HG02642 (cell line): ENCODE data around the gene SH2D3C.
"Not testable (repeated sequence)": the region's sequence is repeated elsewhere in the genome, so short reads cannot be mapped to it uniquely, and the experiment has no call there.

ENCODE experiments used
- ATAC-seq: cut with Tn5 transposase; IDR thresholded peaks from one replicate; pipeline ENCODE4 v1.9.1; 2021; ENCODE audit warnings: mild to moderate bottlenecking; ENCODE audit not compliant: unreplicated experiment, poor library complexity

SH2D3C gene

DNA sequence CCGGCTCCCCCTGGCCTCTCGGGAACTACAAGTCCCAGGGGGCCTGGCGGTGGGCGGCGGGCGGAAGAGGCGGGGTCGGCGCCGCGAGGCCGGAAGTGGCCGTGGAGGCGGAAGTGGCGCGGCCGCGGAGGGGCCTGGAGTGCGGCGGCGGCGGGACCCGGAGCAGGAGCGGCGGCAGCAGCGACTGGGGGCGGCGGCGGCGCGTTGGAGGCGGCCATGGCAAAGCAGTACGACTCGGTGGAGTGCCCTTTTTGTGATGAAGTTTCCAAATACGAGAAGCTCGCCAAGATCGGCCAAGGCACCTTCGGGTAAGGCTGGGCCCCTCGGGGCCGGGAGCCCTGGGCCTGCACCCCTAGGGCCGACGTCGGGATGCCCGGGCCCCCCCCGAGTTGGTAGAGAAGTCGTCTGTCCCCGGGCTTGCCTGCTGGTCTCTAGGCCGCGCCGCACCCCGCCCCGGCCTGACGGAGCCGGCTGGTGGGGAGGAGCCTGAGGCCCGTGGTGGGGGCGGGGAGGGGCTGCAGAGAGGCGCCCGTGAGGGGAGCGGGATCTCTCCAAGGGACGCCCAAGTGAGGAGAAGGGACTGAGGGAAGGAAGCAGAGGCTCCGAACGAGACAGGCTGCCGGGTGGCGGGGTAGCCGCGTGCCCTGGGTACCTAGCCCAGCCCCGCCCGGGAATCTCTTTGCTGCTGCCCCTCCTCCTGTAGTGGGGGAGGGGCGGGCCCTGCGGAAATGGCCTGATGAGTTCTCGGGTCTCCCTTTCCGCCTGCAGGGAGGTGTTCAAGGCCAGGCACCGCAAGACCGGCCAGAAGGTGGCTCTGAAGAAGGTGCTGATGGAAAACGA lies 7.7 kb upstream of the SH2D3C start, which contains the start of gene CDK9:
Gene CDK9 (plus strand): TSS at position 102 of the 840 bp plus-strand sequence. CDS start 115 bp downstream, at position 217.
- peak; percentile 68 for ATAC-seq

DNA sequence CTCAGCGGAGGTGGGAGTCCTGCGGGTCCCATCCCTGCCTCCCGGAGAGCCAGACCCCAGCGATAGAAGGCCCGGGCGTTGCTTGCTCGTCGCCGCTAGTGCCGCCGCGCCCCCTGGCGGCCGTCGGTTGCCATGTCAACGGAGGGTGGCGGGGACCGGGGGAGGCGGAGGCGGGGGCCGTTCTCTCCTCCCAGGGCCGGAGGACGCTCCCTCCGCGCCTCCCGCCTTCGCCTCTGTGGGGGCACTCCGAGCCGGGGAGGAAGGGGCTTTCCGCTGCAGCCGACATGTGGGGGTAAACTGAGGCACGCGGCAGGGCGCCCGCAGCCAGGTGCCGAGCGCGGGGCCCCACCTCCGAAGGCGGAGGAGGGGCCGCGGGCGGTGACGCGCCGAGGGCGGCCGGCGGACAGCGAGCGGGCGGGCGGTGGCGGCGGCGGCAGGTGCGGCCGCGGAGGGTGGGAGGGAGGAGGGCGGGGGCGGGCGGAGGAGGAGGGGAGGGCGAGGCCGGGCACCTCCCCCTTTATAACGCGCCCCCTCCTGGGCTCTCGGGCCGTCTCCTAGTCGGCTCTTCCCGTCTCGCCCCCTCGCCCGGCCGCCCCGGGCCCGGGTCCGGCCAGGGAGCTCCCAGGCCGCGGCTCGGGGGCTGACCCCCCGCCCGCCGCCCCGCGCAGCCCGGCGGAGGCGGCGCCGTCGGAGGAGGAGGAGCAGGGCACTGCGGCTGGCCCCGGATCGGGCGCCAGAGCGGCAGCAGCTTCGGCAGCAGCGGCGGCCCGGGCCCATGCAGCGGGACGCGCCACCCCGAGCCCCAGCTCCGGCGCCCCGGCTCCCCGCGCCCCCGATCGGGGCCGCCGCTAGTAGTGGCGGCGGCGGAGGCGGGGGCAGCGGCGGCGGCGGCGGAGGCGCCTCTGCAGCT lies 6.8 kb upstream of the SH2D3C start:
- ATAC-seq: peak; percentile 53

DNA sequence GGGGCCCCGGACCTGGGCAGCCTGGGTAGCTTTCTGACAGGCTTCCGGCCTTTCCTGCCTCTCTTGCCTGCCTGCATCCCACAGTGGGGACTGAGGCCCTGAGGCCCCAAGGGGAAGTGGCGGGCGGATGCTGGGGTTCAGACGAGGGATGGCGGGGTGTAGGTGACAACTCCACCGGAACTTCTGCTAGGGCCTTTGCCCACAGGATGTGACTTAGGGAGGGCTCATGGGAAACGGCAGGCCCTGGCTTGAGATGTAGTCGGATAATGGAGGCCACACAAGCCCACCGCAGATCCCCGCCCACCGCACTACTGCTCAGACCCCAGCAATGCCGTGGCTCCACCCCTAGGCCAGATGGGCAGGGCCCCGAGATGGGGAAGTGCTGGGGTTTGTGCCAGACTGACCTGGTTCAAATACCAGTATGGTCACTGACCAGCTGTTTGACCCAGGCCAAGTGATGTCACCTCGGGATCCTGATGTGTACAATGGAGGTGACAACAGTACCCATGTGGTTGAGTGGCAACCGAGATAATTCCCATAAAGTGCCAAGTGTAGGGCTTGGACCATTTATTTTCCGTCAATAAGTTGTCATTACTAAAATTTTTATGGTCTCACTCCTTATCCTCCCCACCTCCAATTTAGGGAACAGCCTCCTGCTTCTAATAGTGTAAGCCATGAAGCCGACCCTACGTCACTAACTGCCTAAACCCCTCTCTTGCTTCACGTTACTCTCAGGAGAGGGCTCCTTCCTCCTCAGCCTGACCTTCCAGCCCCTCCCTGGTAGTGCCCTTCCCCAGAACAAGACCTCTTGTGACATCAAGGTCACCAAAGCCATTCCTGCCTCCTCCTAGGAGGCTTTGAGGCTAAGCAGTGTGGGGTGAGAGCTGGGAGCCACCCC lies 4.9 kb upstream of the SH2D3C start:
- no peak for ATAC-seq

DNA sequence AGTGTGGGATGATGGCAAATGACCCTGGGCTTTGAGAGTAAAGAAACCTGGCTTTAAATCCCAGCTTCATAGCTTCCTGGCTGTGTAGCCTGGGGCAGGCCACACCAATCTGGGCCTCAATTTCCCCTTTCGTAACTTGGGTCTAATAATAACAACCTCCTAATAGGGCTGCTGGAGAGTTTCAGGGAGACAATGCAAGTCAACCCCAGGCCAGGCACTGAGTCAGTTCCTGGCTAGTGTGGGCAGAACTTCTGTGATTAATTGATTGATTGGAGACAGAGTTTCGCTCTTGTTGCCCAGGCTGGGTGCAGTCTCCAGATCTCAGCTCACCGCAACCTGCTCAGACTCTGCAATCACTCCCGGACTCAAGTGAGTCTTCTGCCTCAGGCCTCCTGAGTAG lies 3.3 kb upstream of the SH2D3C start:
- no peak for ATAC-seq

DNA sequence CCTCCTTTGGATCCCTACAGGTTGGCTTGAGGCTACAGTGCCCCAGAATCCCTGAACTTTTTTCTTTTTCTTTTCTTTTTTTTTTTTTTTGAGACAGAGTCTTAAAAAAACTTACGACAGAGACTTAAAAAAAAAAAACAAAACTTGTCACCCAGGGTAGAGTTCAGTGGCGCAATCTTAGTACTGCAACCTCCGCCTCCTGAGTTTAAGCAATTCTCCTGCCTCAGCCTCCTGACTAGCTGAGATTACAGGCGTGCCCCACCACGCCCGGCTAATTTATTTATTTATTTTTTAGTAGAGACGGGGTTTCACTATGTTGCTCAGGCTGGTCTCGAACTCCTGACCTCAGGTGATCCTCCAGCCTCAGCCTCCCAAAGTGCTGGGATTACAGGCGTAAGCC lies 2.4 kb upstream of the SH2D3C start:
- ATAC-seq: not testable (repeated sequence)

DNA sequence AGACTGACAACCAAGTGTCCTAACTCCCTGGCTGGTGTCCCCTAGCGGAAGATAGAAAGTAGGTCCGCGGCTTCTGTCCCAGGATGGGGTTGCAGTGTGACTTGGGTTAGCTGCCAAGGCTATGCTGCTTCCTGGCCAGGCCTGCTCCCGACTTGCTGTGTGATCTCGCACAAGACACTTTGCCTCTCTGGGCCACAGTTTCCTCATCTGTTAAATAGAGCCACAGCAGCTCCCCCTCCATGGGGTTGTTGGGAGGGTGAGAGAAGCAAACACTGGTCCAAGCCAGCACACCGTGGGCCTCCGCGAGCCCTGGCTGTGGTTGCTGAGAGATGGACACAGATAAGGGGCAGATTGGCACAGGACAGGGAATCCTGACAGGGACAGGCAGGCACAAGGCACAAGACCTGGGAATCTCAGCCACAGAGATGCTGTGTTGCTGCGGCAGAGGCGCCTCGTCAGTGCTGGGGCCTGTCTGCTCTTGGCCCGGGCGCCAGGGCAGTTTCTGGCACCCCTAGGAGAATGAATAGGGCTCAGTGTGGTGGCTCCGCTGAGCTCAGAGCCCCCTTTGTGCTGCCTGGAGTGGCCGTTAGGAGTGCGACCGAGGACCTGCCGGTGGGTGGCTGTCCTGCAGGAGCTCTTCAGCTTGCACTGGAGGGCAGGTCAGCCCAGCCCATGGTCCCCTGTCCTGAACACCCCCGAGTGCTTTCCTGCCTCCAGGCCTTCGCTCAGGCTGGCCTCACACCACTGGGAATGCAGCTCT lies 1.8 kb upstream of the SH2D3C start:
- no peak for ATAC-seq

DNA sequence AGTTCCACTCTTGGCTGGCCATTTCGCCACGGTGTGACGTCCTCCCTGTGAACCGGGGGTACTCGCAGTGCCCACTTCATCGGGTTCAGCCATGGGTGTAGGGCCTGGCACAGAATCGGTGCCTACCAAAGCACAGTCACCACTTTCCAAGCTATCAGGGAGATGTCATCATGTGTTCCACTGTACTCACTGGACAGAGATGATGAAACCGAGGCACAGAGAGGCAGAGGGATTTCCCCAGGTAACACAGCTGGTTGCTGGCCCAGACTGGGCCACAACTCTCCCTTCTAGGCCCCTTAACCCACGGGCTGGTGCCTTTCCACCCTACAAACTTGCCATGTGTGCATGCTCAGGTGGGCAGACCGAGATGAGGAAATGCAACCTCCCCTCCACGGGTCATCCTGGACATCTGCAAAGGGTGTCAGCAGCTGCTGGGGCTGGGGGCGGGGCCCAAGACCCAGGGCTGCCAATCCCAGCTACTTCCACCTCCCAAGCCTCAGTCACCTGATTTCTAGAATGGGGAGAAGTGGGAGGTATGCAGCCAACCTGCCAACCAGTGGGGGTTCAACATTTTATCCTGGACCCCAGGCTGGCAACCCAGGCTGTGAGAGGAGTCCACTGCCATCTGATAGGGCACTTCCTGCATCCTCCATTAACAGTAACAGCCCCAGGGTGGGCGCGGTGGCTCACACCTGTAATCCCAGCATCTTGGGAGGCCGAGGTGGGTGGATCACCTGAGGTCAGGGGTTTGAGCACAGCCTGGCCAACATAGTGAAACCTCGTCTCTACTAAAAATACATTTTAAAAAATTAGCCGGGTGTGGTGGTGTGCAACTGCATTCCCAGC lies 893 bp upstream of the SH2D3C start:
- peak; percentile 42 for ATAC-seq

DNA sequence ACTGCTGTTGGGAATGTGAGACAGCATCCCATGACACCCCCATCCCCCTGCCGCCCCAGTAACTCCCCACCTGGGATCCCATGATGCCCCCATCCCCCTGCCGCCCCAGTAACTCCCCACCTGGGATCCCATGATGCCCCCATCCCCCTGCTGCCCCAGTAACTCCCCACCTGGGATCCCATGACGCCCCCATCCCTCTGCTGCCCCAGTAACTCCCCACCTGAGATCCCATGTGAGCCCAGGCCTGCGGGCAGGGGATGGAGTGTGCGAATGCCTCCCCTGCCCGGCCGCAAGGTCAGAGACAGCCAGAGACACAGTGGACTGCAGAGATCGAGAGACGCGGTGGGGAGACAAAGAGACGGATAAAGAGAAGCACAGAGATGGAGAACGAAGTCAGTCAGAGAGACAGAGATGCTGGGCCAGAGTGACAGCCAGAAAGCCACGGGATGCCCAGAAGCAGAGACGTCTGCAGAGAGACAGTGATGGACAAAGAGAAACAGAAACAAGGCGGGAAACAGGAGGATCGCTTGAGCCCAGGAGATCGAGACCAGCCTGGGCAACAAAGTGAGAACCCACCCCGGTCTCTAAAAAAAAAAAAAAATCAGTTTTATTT lies 992 bp downstream of the SH2D3C start:
- ATAC-seq: no peak

DNA sequence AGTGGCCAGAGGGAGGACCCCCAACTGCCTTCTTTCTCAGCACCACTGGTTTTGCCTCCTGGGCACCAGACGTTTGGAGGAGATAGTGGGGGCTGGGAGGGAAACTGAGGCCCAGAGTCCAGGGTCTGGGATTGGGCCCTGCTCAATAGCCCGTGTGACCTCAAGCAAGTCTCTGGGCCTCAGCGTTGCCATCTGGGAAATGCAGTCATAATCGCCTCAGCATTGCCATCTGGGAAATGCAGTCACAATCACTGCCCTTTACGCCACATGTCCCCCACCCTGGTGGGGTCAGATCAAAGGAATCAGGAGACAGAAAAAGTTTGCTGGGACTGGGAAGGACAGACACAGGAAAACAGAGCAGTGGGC lies 1.6 kb downstream of the SH2D3C start:
- ATAC-seq: no peak

DNA sequence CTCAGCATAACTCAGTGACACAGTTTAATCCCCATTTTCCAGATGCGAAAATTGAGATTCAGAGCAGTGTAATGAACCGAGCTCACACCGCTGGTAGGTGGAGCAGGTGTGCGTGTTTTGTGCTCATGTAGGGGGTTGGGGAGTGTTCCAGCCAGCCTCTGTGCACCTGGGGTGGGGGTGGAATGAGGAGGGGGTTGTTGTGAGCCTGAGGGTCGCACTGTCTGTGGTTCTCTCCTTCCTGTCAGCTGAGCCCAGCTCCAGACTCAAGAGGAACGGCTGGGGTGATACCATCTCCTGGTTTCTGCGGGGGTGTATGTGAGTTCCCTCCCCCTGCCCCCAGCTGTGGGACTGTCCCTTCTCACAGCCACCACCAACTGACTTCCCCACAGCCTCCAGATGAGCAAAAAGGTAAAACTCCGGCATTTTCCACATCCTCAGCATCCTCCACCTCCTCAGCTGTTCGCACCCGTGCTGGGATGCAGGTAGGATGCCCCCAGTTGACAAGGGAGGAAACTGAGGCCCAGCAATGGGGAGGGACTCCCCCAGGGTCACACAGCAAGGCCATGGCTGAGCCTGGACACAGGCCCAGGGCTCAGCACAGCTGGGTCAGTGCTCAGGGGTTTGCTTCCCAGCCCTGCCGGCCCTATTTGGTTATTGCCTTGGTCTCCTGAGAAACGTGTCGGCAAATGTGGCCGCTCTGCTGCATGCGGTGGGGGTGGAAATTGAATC lies 2.1 kb downstream of the SH2D3C start:
- no peak for ATAC-seq

DNA sequence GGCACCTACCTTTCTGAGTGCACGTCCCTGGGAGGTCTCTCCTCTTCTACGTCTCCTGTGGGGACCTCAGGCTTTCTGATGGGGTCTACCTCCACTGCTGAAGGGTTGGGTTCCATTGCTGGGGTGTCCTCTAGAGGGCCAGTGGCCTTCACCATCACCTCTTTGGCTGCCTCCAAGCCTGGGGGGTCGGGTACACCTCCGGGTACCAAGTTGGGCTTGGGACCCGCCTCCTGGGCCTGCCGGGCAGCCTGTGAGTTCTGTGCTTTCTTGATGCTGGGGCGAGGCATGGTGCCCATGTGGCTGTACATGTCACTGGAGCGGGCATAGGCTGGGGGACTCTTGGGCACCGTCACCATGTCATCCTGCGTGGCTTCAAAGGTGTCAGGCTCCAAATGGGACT lies 4.5 kb downstream of the SH2D3C start:
- ATAC-seq: no peak

DNA sequence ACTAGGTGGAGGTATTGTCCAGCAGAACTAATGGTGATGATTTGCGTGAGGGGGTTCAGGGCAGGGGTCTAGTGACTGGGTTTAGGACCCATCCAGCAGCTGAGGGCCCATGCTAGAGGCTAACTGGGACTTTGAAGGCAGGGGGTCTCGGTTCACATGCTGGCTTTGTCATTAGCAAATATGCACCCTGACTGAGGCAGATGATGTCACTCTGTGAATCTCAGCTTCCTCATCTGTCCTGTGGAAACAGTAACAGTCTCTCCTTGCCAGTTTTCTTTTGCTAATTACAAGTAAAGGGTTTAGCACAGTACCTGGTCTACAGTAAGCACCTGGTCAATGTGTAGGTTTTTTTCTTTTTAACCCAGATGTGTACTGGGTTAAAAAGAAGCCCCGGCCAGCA lies 5.2 kb downstream of the SH2D3C start:
- no peak for ATAC-seq

DNA sequence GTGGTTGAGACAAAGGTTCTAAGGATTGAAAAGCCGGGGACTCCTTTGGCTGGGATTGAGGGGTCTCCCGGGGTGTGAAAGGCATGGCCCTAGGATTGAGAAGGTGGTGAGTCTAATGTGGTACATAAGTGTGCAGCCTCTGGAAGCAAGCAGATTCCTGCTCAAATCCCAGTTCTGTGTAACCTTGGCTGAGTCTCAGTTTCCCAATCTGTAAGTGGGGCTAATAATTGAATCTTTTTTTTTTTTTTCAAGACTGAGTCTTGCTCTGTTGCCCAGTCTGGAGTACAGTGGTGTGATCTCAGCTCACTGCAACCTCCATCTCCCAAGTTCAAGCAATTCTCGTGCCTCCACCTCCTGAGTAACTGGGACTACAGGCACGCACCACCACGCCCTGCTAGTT lies 5.9 kb downstream of the SH2D3C start:
- ATAC-seq: no peak

DNA sequence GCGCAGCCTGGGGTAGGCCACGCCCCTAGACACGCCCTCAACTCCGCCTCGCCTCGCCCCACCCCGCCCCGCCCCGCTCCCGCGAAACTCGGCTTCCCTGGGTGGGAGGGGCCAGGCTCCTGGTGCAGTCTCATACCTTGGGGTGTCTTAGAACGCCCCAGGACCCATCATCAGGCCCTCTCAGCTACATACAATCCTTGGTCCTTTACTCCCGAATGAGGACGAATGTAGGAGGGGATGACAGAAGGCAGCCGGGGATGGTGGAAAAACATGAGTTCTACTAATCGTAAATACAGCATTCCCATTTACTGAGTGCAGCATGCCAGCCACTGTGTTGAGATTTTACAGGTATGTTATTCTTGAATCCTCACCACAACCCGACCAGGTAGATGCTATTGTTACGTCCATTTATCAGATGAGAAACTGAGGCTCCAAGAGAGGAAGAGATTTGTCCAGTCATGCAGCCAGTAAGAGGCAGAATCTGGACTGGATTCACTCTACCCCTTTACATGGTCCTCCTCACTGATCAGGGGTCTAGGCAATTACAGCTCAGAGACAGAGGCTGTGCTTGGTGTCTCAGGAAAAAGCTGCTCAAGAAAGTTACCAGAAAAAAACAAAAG lies 6.8 kb downstream of the SH2D3C start:
- no peak for ATAC-seq

DNA sequence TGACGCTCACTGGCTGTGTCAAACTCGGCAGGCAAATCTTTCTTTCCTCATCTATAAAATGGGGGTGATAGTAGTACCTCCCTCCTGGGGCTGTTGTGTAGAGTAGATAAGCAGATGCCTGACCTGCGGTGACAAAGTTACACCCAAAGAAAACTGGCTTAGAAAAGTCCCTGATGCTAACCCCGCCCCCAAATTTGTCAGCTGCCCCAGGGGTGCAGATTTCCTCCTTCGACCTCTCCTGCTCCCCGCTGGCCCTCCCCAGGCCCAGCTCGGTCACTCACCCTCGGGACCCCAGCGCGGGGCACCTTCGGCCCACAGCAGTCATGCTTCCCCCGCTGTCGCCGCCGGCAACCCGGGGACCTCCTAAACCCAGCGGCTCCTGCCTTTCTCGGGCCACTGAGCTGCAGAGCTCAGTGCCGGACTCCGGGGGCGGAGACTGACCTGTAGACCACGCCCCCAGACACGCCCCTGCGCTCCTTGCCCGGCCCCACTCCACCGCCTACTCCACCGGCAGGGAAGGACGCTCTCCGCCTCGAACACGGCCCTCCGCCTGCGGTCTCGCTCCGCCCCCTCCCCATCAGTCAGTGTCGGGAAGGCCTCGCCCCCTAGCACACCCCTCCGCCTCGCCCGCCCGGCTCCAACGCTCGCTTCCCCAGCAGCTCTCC lies 7.4 kb downstream of the SH2D3C start:
- peak; percentile 89 for ATAC-seq

DNA sequence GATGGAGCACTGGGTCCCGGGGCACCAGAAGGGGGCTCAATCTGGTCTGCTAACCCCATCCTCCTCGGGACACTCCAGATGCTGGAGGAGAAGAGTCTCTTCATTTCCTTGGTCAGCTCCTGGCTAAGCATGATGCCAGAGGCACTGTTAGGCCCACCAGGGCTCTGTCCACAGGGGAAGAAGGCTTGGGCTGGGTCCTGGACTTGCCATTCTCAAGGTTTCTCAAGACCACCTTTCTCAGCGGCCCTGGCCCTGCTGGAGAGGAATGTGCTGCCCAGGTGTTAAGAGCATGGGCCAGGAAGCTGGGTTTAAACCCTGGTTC lies 7.9 kb downstream of the SH2D3C start:
- no peak for ATAC-seq
